ENCODE results near the gene C1R.

Gene C1R

GRCh38 chr12:7083125-7083524 lies 9.1 kb downstream of the C1R start:
- no peak overlapping the region for H3K4me3 ChIP-seq (ENCODE audit: control insufficient read depth, low read depth, low read length)
- DNase-seq (ENCODE audit: low read depth) = no peak
- TF ChIP-seq, protein P1, sequence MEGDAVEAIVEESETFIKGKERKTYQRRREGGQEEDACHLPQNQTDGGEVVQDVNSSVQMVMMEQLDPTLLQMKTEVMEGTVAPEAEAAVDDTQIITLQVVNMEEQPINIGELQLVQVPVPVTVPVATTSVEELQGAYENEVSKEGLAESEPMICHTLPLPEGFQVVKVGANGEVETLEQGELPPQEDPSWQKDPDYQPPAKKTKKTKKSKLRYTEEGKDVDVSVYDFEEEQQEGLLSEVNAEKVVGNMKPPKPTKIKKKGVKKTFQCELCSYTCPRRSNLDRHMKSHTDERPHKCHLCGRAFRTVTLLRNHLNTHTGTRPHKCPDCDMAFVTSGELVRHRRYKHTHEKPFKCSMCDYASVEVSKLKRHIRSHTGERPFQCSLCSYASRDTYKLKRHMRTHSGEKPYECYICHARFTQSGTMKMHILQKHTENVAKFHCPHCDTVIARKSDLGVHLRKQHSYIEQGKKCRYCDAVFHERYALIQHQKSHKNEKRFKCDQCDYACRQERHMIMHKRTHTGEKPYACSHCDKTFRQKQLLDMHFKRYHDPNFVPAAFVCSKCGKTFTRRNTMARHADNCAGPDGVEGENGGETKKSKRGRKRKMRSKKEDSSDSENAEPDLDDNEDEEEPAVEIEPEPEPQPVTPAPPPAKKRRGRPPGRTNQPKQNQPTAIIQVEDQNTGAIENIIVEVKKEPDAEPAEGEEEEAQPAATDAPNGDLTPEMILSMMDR (IDR thresholded peaks at IDR 0.05; ENCODE audit: control insufficient read depth, insufficient read depth, low read depth, low read length, missing control alignments) = no peak

DNA sequence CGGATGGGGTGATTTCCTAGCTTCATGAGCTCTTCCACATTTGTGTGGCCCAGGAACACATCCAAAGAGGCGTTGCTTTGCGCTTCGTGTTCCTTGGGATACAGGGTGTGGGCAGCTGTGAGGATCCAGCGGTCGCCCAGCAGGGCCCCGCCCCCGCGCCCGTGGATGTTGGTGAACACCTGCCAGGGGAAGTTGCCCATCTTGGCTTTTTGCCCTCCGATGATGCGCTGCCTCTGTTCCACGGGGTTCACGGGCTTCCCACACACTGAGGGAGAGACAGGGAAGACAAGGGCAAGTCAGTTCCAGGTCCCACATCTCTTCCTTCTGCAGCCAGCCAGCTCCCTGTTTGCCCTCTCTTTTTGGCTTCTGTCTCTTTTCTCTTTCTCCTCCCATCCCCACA lies 11.2 kb downstream of the C1R start:
- TF ChIP-seq, protein P1 (IDR thresholded peaks at IDR 0.05; ENCODE audit: control insufficient read depth, insufficient read depth, low read depth, low read length, missing control alignments) = no peak

DNA sequence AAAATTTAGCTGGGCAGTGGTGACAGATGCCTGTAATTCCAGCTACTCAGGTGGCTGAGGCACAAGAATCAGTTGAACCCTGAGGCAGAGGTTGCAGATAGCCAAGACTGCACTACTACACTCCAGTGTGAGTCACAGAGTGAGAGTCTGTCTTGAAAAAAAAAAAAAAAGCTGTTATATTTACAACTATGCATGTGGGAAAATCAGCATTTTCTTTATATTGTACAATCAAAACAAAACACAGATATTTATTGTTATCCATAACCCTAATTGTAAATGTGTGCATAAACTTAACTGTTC lies 12.5 kb downstream of the C1R start:
- H3K4me3 ChIP-seq (ENCODE audit: control insufficient read depth, low read depth, low read length) = no peak overlapping the region
- no peak for DNase-seq (ENCODE audit: low read depth)
- TF ChIP-seq, protein P1 (IDR thresholded peaks at IDR 0.05; ENCODE audit: control insufficient read depth, insufficient read depth, low read depth, low read length, missing control alignments) = no peak

More for the DNA sequence above, 11.2 kb downstream of the C1R start:
- no peak overlapping the region for H3K4me3 ChIP-seq (ENCODE audit: control insufficient read depth, low read depth, low read length)
- DNase-seq (ENCODE audit: low read depth) = no peak

GRCh38 chr12:7078163-7078562 lies 14.1 kb downstream of the C1R start:
- no peak for DNase-seq (ENCODE audit: low read depth)
- no peak overlapping the region for H3K4me3 ChIP-seq (ENCODE audit: control insufficient read depth, low read depth, low read length)
- TF ChIP-seq, protein P1 (IDR thresholded peaks at IDR 0.05; ENCODE audit: control insufficient read depth, insufficient read depth, low read depth, low read length, missing control alignments) = no peak

- no peak overlapping the region for H3K4me3 ChIP-seq (ENCODE audit: control insufficient read depth, low read depth, low read length)
- DNase-seq (ENCODE audit: low read depth) = no peak
Measured at GRCh38 chr12:7076493-7076892, 15.8 kb downstream of the C1R start.

GRCh38 chr12:7075939-7076338 lies 16.3 kb downstream of the C1R start:
- TF ChIP-seq, protein P1 (IDR thresholded peaks at IDR 0.05; ENCODE audit: control insufficient read depth, insufficient read depth, low read depth, low read length, missing control alignments) = no peak
- peak; percentile 68 for DNase-seq (ENCODE audit: low read depth)
- H3K4me3 ChIP-seq (ENCODE audit: control insufficient read depth, low read depth, low read length) = no peak overlapping the region

More at GRCh38 chr12:7076493-7076892, 15.8 kb downstream of the C1R start:
- TF ChIP-seq, protein P1 (IDR thresholded peaks at IDR 0.05; ENCODE audit: control insufficient read depth, insufficient read depth, low read depth, low read length, missing control alignments) = no peak

DNA sequence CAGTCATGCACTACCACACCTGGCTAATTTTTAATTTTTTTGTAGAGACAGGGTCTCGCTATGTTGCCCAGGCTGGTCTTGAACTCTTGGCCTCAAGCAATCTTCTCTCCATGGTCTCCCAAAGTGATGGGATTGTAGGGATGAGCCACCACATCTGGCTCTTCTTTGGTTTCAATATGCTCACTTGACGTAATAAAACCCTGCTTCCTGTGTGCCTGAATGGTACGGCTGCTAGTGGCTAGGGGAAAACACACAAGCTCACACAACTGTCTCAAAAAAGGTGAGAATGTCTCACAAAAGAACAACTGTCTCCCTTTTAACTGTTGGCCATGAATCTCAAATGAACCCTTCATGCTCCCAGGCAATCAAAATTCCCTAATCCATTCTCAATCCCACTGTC lies 16.7 kb downstream of the C1R start:
- no peak for DNase-seq (ENCODE audit: low read depth)
- TF ChIP-seq, protein P1 (IDR thresholded peaks at IDR 0.05; ENCODE audit: control insufficient read depth, insufficient read depth, low read depth, low read length, missing control alignments) = no peak
- H3K4me3 ChIP-seq (ENCODE audit: control insufficient read depth, low read depth, low read length) = no peak overlapping the region

All from AG09309 (cell line).